ENCODE data around the gene TULP3. TPM values are rescaled to one million over a fixed set of nuclear protein-coding genes. Genes with fewer than 3 reads are reported as not detected.

The TULP3 gene
- total RNA-seq, 1 donor: 43.4 TPM

DNA sequence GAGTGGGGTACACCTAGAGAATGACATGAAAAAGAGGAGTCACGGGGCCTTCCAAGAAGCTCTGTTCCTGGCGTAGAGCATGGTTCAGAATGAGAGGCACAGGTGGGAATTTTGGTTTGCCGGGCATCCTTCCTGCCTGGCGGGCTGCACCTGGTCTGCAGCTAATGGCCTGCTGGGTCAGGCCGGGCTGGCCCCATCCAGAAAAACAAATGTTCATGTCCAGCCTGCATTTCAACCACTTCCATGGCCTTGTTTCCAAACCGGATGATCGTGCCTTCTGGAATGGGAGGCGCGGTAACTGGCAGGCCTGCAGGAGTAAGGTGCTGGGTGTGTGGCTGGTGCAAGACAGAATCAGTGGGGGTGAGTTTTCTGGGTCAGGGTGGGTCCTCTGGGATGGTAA lies 82.9 kb downstream of the TULP3 start:
- Histone ChIP-seq H3K9me3 (ENCODE audit: low read depth, low read length) (no peaks in the 10 kb centered on the region), H3K4me1 (ENCODE audit: insufficient read depth, low read length) (peaks cover 5% of the 10 kb centered on the region), H3K27me3 (ENCODE audit: insufficient read depth, low read length) (no peaks in the 10 kb centered on the region), H3K27ac (ENCODE audit: low read depth, low read length) (no peak overlapping the region), H4K20me1 (ENCODE audit: insufficient read depth, low read length) (peaks cover 56% of the 10 kb centered on the region), H2AFZ (ENCODE audit: low read length) (no peak overlapping the region), H3K36me3 (ENCODE audit: insufficient read depth, low read length) (peaks cover 8% of the 10 kb centered on the region), H3K4me2 (ENCODE audit: insufficient read depth, low read length) (no peak overlapping the region), H3K4me3 (ENCODE audit: insufficient read depth, low read length) (no peak overlapping the region), H3K79me2 (ENCODE audit: insufficient read depth, low read length) (peaks cover 72% of the 10 kb centered on the region)
- peak; percentile 74 for DNase-seq (ENCODE audit: insufficient read length, low spot score, missing footprints)
- TF ChIP-seq, protein P1, sequence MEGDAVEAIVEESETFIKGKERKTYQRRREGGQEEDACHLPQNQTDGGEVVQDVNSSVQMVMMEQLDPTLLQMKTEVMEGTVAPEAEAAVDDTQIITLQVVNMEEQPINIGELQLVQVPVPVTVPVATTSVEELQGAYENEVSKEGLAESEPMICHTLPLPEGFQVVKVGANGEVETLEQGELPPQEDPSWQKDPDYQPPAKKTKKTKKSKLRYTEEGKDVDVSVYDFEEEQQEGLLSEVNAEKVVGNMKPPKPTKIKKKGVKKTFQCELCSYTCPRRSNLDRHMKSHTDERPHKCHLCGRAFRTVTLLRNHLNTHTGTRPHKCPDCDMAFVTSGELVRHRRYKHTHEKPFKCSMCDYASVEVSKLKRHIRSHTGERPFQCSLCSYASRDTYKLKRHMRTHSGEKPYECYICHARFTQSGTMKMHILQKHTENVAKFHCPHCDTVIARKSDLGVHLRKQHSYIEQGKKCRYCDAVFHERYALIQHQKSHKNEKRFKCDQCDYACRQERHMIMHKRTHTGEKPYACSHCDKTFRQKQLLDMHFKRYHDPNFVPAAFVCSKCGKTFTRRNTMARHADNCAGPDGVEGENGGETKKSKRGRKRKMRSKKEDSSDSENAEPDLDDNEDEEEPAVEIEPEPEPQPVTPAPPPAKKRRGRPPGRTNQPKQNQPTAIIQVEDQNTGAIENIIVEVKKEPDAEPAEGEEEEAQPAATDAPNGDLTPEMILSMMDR (IDR thresholded peaks at IDR 0.05; ENCODE audit: extremely low read depth, low read depth, low read length): no peak

DNA sequence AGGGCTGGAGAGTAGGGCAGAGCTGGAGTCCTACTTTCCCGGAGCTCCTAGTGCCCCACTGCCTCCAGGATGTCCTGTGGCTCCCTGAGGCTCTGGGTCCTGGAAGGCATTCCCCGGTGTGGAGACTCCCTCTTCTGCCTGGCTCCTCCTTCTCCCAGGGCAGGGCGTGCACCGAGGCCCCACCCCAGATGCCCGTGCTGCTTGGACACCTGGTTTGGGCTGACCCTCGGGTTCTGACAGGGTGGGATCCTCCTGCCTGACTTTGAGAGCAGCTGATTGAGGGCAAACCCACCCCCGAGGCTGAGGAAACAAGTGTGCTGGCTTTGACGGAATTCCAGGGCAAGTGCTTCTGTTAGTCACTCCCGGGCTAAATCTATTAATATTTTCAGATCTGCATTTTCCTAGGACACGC lies 83.9 kb downstream of the TULP3 start:
- Histone ChIP-seq H3K79me2 (ENCODE audit: insufficient read depth, low read length) (peaks cover 68% of the 10 kb centered on the region), H3K4me1 (ENCODE audit: insufficient read depth, low read length) (peaks cover 5% of the 10 kb centered on the region), H3K4me2 (ENCODE audit: insufficient read depth, low read length) (peak overlapping the region; percentile 43), H3K27me3 (ENCODE audit: insufficient read depth, low read length) (no peaks in the 10 kb centered on the region), H3K27ac (ENCODE audit: low read depth, low read length) (no peak overlapping the region), H2AFZ (ENCODE audit: low read length) (no peak overlapping the region), H4K20me1 (ENCODE audit: insufficient read depth, low read length) (peaks cover 55% of the 10 kb centered on the region), H3K36me3 (ENCODE audit: insufficient read depth, low read length) (peaks cover 2% of the 10 kb centered on the region), H3K9me3 (ENCODE audit: low read depth, low read length) (no peaks in the 10 kb centered on the region), H3K4me3 (ENCODE audit: insufficient read depth, low read length) (peak overlapping the region; percentile 28)
- TF ChIP-seq, protein P1 (IDR thresholded peaks at IDR 0.05; ENCODE audit: extremely low read depth, low read depth, low read length): no peak
- DNase-seq (ENCODE audit: insufficient read length, low spot score, missing footprints): peak; percentile 92

DNA sequence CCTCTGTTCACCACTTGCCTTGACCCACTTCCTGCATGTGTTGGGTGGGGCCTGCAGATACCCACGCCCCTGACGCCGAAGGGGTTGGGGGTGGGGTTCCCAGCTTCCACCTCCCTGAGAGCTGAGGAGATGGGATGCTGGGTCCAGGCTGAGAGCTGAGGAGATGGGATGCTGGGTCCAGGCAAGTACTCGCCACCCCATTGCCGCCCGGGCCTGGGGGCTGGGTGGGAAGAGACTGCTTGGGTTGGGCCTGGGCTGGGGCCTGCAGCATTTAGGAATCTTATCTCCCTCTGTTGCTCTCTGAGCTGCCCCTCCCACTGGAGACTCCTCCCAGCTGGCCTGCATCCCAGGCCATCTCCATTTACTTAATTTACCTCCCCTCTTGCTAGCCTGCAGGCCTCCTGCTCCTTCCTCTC lies 85.9 kb downstream of the TULP3 start:
- Histone ChIP-seq H3K4me1 (ENCODE audit: insufficient read depth, low read length) (peaks cover 5% of the 10 kb centered on the region), H3K27ac (ENCODE audit: low read depth, low read length) (no peak overlapping the region), H4K20me1 (ENCODE audit: insufficient read depth, low read length) (peaks cover 62% of the 10 kb centered on the region), H3K79me2 (ENCODE audit: insufficient read depth, low read length) (peaks cover 70% of the 10 kb centered on the region), H3K4me2 (ENCODE audit: insufficient read depth, low read length) (no peak overlapping the region), H3K9me3 (ENCODE audit: low read depth, low read length) (no peaks in the 10 kb centered on the region), H3K36me3 (ENCODE audit: insufficient read depth, low read length) (peaks cover 6% of the 10 kb centered on the region), H3K27me3 (ENCODE audit: insufficient read depth, low read length) (no peaks in the 10 kb centered on the region), H3K4me3 (ENCODE audit: insufficient read depth, low read length) (no peak overlapping the region), H2AFZ (ENCODE audit: low read length) (no peak overlapping the region)
- DNase-seq (ENCODE audit: insufficient read length, low spot score, missing footprints): peak; percentile 76
- TF ChIP-seq, protein P1 (IDR thresholded peaks at IDR 0.05; ENCODE audit: extremely low read depth, low read depth, low read length): no peak

DNA sequence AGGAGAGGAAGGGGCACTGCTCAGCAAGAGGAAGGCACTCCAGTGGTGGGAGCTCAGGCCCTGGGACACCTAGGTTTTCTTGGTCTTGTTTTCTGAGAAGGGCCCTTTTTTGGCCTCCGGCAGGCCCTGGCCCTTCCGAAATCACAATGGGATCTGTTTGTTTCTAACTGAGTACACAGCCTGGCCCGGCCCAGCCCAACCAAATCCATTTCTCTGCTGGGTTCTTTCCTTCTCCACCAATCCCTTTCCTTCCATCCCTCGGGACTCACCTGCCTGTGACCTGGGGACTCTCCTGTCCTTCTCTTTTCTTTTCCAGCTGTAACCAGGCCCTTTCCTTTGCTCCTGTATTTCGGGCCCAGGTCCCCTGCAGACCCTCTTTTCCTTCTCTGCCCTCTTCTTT lies 87.1 kb downstream of the TULP3 start:
- H2AFZ ChIP-seq (ENCODE audit: low read length): no peak overlapping the region
- peaks cover 73% of the 10 kb centered on the region for H3K79me2 ChIP-seq (ENCODE audit: insufficient read depth, low read length)
- DNase-seq (ENCODE audit: insufficient read length, low spot score, missing footprints): peak; percentile 56
- H3K9me3 ChIP-seq (ENCODE audit: low read depth, low read length): no peaks in the 10 kb centered on the region
- TF ChIP-seq, protein P1 (IDR thresholded peaks at IDR 0.05; ENCODE audit: extremely low read depth, low read depth, low read length): no peak
- H3K4me3 ChIP-seq (ENCODE audit: insufficient read depth, low read length): no peak overlapping the region
- H3K4me1 ChIP-seq (ENCODE audit: insufficient read depth, low read length): peaks cover 5% of the 10 kb centered on the region
- no peak overlapping the region for H3K4me2 ChIP-seq (ENCODE audit: insufficient read depth, low read length)
- no peaks in the 10 kb centered on the region for H3K27me3 ChIP-seq (ENCODE audit: insufficient read depth, low read length)
- H4K20me1 ChIP-seq (ENCODE audit: insufficient read depth, low read length): peaks cover 64% of the 10 kb centered on the region
- peaks cover 6% of the 10 kb centered on the region for H3K36me3 ChIP-seq (ENCODE audit: insufficient read depth, low read length)
- no peak overlapping the region for H3K27ac ChIP-seq (ENCODE audit: low read depth, low read length)

Data from osteoblast (primary cell).